ENCODE results near the gene RGP1. TPM values are rescaled to one million over a fixed set of nuclear protein-coding genes. Genes with fewer than 3 reads are reported as not detected.

Gene RGP1, protein sequence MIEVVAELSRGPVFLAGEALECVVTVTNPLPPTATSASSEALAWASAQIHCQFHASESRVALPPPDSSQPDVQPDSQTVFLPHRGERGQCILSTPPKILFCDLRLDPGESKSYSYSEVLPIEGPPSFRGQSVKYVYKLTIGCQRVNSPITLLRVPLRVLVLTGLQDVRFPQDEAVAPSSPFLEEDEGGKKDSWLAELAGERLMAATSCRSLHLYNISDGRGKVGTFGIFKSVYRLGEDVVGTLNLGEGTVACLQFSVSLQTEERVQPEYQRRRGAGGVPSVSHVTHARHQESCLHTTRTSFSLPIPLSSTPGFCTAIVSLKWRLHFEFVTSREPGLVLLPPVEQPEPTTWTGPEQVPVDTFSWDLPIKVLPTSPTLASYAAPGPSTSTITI
- 10 to 100 TPM; 21.1 to 21.4 TPM for total RNA-seq
- polyA plus RNA-seq (ENCODE audit: insufficient read depth, low read depth, low replicate concordance), result 23.9 TPM
- long read RNA-seq, donor 1, full-length matches to known transcripts, result 5 of 5 reads
- long read RNA-seq, donor 1, partial matches to known transcripts, result 0 of 5 reads
- long read RNA-seq, donor 1, other reads (novel, unspliced or antisense), result 0 of 5 reads
- long read RNA-seq, donor 2, full-length matches to known transcripts, result 1 of 1 reads
- long read RNA-seq, donor 2, partial matches to known transcripts, result 0 of 1 reads
- long read RNA-seq, donor 2, other reads (novel, unspliced or antisense), result 0 of 1 reads

- Histone ChIP-seq H3K4me3 (peak within 1 kb of the TSS; percentile 84 to 97), H3K9me3 (no peaks in the 10 kb centered on the region), H3K4me1 (peaks cover 33% of the 10 kb centered on the region), H3K27ac (peak within 1 kb of the TSS; percentile 6 to 80), H3K36me3 (ENCODE audit: low read depth, missing control alignments) (no peaks in the 10 kb centered on the region), H3K27me3 (no peaks in the 10 kb centered on the region)
- TF ChIP-seq POLR2A (IDR thresholded peaks at IDR 0.05) (no peak), CTCF (IDR thresholded peaks at IDR 0.05) (no peak)
- intact Hi-C loops (cut with DNase I; ENCODE audit: low total_unique reads), result no loop called here
- WGBS, 2 donors, result 0% methylated on average over 46 of the region's 69 CpGs; no CpG with 5 or more reads in 1 of the 2 donors
- peak; percentile 83 for DNase-seq
These were observed at the start of gene RGP1, which contains the start of gene GBA2 for GRCh38 chr9:35748858-35749514. Gene RGP1 (plus strand): TSS chr9:35749287. CDS start chr9:35749756, 469 bp downstream. Gene GBA2 (minus strand): TSS chr9:35749228. CDS start chr9:35748704, 524 bp downstream.

DNA sequence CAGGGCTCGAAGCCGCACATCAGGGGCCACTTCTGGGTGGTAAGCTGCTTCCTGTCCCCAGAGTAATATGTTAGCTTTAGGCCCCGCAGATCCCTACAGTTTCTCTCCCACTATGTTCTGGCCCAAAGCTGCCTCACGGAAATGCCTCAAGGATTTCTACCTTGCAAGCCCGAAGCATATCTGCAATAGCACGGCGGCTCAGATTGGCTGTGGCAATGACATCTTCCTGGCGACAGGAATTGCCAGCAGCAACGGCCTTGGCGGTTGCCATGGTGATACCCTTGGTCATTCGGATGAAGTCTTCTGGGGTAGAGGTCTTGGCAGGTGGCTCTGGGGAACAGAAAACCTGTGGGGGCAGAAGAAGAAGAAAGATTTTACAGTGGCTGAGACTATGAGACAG lies 49.1 kb upstream of the RGP1 start:
- no peak overlapping the region for H3K4me3 ChIP-seq
- H3K4me1 ChIP-seq, result peaks cover 4% of the 10 kb centered on the region
- no peaks in the 10 kb centered on the region for H3K9me3 ChIP-seq
- 51 to 72% methylated on average over 11 of the region's 11 CpGs for WGBS, 2 donors
- no peaks in the 10 kb centered on the region for H3K27me3 ChIP-seq
- intact Hi-C loops (cut with DNase I; ENCODE audit: low total_unique reads), result no loop called here
- DNase-seq, result no peak
- TF ChIP-seq CTCF (IDR thresholded peaks at IDR 0.05) (no peak), POLR2A (IDR thresholded peaks at IDR 0.05) (no peak)
- no peaks in the 10 kb centered on the region for H3K36me3 ChIP-seq (ENCODE audit: low read depth, missing control alignments)
- no peak overlapping the region for H3K27ac ChIP-seq

GRCh38 chr9:35700942-35701341 lies 48.1 kb upstream of the RGP1 start:
- Histone ChIP-seq H3K4me3 (no peak overlapping the region), H3K27me3 (no peaks in the 10 kb centered on the region), H3K9me3 (no peaks in the 10 kb centered on the region), H3K27ac (no peak overlapping the region), H3K36me3 (ENCODE audit: low read depth, missing control alignments) (no peaks in the 10 kb centered on the region), H3K4me1 (peaks cover 4% of the 10 kb centered on the region)
- no peak for DNase-seq
- TF ChIP-seq CTCF (IDR thresholded peaks at IDR 0.05), result no peak
- no peak for TF ChIP-seq POLR2A (IDR thresholded peaks at IDR 0.05)
- intact Hi-C loops (cut with DNase I; ENCODE audit: low total_unique reads), result no loop called here

DNA sequence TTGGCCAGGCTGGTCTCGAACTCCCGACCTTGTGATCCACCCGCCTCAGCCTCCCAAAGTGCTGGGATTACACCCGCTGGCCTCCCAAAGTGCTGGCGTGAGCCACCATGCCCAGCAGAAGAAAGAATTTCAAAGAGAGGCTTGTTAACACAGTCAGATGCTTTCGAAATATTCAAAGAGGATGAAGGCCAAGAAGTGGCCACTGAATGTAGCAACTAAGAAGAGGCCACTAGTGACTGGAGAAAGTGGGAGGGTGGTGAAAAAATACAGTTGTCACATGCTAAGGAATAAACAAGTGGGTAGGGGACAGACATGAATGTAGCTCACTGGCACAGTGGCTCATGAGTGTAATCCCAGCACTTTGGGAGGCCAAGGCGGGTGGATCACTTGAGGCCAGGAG lies 46.4 kb upstream of the RGP1 start:
- no peak for DNase-seq
- intact Hi-C loops (cut with DNase I; ENCODE audit: low total_unique reads), result no loop called here
- no peak overlapping the region for H3K27ac ChIP-seq
- no peaks in the 10 kb centered on the region for H3K27me3 ChIP-seq
- TF ChIP-seq CTCF (IDR thresholded peaks at IDR 0.05) (no peak), POLR2A (IDR thresholded peaks at IDR 0.05) (no peak)
- no peaks in the 10 kb centered on the region for H3K9me3 ChIP-seq
- H3K4me1 ChIP-seq, result peaks cover 4% of the 10 kb centered on the region
- H3K36me3 ChIP-seq (ENCODE audit: low read depth, missing control alignments), result no peaks in the 10 kb centered on the region
- 90 to 100% methylated on average over 7 of the region's 7 CpGs for WGBS, 2 donors
- no peak overlapping the region for H3K4me3 ChIP-seq

Measured in testis (tissue), 5 donors.